Stimulated activated CD8-positive, alpha-beta memory T cell treated with anti-CD3 and anti-CD28 coated beads, Interleukin-2, amount 100 ng/mL, for 1 hour (primary cell): ENCODE data around the gene MRPL9.

ENCODE experiments used
- DNase-seq, 2 donors: peaks; one replicate each; pipeline ENCODE4 v3.0.0-alpha.2; 2020; ENCODE audit warnings: low read depth in 2 of 2

MRPL9 gene

GRCh38 chr1:151711044-151711800 is 52.1 kb downstream of the MRPL9 start:
- DNase-seq = no peak

GRCh38 chr1:151710187-151710840 is 53.0 kb downstream of the MRPL9 start:
- no peak for DNase-seq
